ENCODE measurements around the gene TMEM203.
"Not testable (repeated sequence)": the region's sequence is repeated elsewhere in the genome, so short reads cannot be mapped to it uniquely, and the experiment has no call there.

GRCh38 chr9:137239541-137240200, 34.2 kb upstream of the TMEM203 start:
- TF ChIP-seq SREBF1 (IDR thresholded peaks at IDR 0.05; ENCODE audit: low read length); REST (IDR thresholded peaks at IDR 0.05; ENCODE audit: low read depth, low read length); CTCF (IDR thresholded peaks at IDR 0.05 in 2 of 3, conservative IDR thresholded peaks at IDR 0.05 in 1 of 3; ENCODE audit: control insufficient read depth in 2 of 3, extremely low read depth in 1 of 3, insufficient read depth in 1 of 3, low read depth in 3 of 3, low read length in 3 of 3); POLR2A (IDR thresholded peaks at IDR 0.05; ENCODE audit: low read depth, low read length); ZSCAN29 (IDR thresholded peaks at IDR 0.05): not testable (repeated sequence)
- TF ChIP-seq, protein P1, sequence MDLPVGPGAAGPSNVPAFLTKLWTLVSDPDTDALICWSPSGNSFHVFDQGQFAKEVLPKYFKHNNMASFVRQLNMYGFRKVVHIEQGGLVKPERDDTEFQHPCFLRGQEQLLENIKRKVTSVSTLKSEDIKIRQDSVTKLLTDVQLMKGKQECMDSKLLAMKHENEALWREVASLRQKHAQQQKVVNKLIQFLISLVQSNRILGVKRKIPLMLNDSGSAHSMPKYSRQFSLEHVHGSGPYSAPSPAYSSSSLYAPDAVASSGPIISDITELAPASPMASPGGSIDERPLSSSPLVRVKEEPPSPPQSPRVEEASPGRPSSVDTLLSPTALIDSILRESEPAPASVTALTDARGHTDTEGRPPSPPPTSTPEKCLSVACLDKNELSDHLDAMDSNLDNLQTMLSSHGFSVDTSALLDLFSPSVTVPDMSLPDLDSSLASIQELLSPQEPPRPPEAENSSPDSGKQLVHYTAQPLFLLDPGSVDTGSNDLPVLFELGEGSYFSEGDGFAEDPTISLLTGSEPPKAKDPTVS (IDR thresholded peaks at IDR 0.05; ENCODE audit: low read depth, low read length), result not testable (repeated sequence)

Measured in GM12878 (cell line).